SH-SY5Y (cell line): Measurements from ENCODE around the gene SYNE3.

ENCODE experiments used
- GATA2 ChIP-seq: IDR thresholded peaks from 2 replicates; pipeline ENCODE4 v1.6.1; 2011; ENCODE audit warnings: mild to moderate bottlenecking, low read depth, low read length
- GATA3 ChIP-seq: IDR thresholded peaks from 2 replicates; pipeline ENCODE4 v1.6.1; 2011; ENCODE audit warnings: low read depth, mild to moderate bottlenecking, low read length, moderate library complexity

DNA sequence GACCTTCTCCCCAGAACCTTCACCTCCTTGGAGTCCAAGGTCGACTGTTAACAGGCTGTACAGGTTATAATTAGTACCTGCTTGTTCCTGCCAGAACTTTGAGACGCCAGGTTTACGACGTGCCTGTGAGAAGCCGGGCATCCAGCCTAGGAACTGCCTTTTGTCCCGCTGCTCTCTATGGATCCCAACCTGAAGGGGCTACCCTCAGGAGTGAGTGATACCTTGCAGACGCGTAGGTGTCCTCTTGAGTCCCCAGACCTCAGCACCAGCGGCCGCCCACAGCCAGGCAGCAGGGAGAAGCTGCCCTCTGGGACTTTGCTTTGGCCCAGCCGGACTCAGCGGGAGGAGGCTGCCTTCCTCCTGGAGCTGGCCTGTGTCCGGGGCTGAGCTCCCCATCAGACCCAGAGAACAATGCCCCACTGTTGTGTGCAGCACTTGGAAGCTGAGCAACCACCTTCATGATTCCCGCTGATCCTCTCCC lies 16.2 kb downstream of the SYNE3 start:
- TF ChIP-seq GATA3 (no peak), GATA2 (no peak)
